T47D (cell line): ENCODE results near the gene FYCO1.
A peak's percentile ranks its signal among the peaks of the same experiment; 100 is the strongest.

Experiments used
- DNase-seq, 2 experiments: peaks; one replicate each; pipeline versions ENCODE4 v3.0.0 to v3.0.0-alpha.2; 2011 to 2012; ENCODE audit warnings: low read depth in 1 of 2, low spot score in 1 of 2
- JUND ChIP-seq: IDR thresholded peaks from 2 replicates; pipeline ENCODE4 v1.6.1; 2012; ENCODE audit warnings: low read depth
- in situ Hi-C: cut with HindIII; loops from 2 replicates; pipeline ENCODE4 v1.10.0; 2016; ENCODE audit warnings: low sequenced_read_pairs, low pct_unique_long_range_greater_than_20kb

FYCO1 gene

GRCh38 chr3:45986303-45986982 is 9.2 kb downstream of the FYCO1 start:
- no peak for TF ChIP-seq JUND
- in situ Hi-C loops: no loop called here
- DNase-seq: peak in 1 of 2 experiments; percentile 69

DNA sequence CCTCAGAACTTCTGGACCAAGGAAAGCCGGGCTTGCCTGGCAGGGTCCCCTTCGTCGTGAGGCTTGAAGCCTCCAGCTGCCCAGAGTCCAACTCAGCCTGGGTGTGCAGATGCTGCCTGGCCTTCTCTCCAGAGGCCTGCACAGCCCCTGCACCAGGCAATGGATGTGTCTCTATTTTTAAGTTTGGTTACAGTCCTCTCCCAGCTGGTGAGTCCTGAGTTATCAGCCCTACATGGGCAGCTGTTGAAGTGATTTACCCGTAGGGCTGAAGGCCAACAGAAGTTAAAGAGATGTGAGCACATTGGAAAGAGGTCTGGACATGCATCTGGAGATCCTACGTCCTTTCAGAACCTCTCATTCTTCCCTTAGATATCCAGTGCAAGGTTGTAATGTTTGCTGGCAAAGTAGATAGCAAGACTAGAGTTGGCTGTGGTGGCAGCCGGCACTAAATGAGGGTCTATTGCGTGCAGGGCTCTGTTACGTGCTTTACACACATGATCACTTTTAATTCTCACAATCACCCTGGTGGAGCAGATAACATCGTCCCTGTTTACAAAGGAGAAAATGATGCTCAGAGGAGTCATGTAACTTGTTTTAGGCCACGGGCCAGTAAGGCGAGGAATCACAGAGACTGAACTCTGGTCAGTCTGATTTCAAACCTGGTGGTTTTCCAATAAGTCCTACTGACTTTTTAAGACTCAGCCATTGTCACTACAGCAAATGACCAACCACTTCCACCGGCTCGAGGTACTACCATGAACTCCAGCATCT is 9.9 kb downstream of the FYCO1 start:
- in situ Hi-C loops: no loop called here
- no peak for TF ChIP-seq JUND
- no peak for DNase-seq

DNA sequence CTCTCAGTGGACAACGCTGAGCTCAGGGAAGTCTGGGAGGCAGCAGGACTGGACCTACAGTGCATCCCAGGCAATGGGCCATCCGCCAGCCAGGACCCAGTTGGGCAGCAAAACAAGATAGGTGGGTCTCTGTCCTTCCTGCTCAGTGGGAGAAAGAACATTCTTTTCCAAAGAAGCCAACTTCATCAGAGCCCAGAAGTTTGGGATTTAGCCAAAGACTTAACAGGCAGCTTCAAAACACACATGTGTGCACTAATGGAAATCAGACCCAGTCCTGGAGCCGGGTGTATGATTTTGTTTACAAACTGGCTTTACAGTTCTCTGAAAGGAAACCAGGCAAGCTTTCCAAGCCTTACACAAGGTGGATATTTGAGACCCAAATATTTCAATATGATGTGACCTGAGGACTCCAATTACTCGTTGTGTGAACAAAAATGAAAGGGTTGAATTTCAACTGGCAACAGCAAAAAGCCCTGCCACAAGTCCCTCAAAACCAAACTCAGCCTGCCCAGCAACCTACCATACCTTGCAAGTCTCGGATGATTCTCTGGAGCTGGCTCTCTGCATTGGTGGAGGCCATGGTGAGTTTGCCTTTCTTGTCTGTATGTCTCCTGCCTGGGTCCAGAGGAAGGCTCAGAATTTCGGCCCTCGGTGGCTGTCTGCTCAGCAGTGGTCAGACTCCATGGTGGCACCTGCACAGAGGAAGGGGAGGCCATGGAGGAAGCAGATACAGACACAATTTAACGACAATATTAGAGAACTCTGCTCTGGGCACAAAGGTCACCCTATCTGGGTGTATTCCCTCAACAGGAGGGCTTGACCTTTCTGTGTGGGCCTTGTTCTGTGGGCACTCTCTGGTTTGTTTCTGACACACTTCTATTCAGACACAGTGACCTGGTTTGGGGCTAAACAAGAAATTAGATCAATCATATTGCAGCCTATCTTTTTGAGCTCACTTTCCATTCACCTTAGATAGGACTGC is 11.0 kb downstream of the FYCO1 start:
- no peak for TF ChIP-seq JUND

GRCh38 chr3:45983770-45984169 is 11.9 kb downstream of the FYCO1 start:
- no peak for TF ChIP-seq JUND
- in situ Hi-C loops: no loop called here
- DNase-seq: no peak

More for the DNA sequence above, 11.0 kb downstream of the FYCO1 start:
- in situ Hi-C loops: no loop called here
- DNase-seq: no peak

- no peak for DNase-seq
- TF ChIP-seq JUND: no peak
- in situ Hi-C loops: no loop called here
Measured at GRCh38 chr3:45981346-45982074, 14.1 kb downstream of the FYCO1 start.

DNA sequence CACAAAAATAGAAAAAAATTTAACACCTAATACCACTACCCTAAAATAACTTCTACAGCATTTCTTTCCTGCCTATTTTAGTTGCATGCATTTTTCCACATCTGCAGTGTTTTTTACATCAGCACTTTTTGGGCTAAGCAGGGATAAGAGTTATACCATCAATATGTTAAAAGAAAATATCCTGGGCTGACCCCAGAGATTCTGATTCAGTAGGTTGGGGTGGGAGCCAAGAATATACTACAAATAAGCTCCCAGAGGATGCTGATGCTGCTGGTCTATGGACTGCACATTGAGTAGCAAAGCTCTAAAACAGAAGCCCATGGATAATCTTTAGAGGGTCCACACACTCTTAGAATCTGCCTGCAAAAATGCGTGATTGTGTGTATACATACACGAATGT is 14.8 kb downstream of the FYCO1 start:
- in situ Hi-C loops: no loop called here
- no peak for DNase-seq
- no peak for TF ChIP-seq JUND

DNA sequence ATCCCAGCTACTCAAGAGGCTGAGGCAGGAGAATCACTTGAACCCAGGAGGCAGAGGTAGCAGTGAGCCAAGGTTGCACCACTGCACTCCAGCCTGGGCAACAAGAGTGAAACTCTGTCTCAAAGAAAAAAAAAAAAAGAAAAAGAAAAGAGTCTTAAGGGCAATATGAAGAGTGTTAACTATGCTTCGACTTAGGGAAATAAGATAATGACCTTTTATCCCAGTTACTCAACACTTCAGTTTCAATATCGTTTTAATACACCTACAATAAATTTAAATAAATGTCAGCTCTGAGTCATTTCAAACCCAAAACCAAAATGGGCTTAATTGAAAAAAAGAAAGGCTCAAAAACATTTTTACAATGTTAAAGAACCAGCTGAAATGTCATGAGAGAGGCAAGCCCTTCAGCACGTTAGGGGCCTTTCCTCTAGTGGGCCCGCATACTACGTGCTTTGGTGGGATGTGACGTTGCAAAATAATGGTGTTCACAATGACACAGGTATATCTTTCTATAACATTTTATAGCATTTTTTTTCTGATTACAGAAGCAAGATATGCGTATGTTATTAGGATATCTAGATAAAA is 15.3 kb downstream of the FYCO1 start:
- TF ChIP-seq JUND: no peak
- in situ Hi-C loops: no loop called here

GRCh38 chr3:45979378-45979777 is 16.2 kb downstream of the FYCO1 start:
- DNase-seq: no peak
- no peak for TF ChIP-seq JUND
- in situ Hi-C loops: no loop called here

More for the DNA sequence above, 15.3 kb downstream of the FYCO1 start:
- no peak for DNase-seq

GRCh38 chr3:45978006-45978761 is 17.4 kb downstream of the FYCO1 start:
- TF ChIP-seq JUND: no peak; the same call in 1 of the 2 replicates
- in situ Hi-C loops: no loop called here
- DNase-seq: peak; percentile 46 to 94

GRCh38 chr3:45976191-45977091 is 19.2 kb downstream of the FYCO1 start:
- in situ Hi-C loops: no loop called here
- no peak for TF ChIP-seq JUND
- DNase-seq: peak; percentile 37 to 79

GRCh38 chr3:45975686-45976085 is 19.9 kb downstream of the FYCO1 start:
- in situ Hi-C loops: no loop called here
- TF ChIP-seq JUND: no peak
- peak in 1 of 2 experiments; percentile 41 for DNase-seq
